Stimulated activated CD8-positive, alpha-beta memory T cell treated with anti-CD3 and anti-CD28 coated beads, Interleukin-15, amount 100 ng/mL, for 48 hours (primary cell): Measurements from ENCODE around the gene NIM1K.
"Not testable (repeated sequence)": the region's sequence is repeated elsewhere in the genome, so short reads cannot be mapped to it uniquely, and the experiment has no call there.

Experiments
- DNase-seq, 2 donors: peaks; one replicate each; pipeline ENCODE4 v3.0.0-alpha.2; 2020; ENCODE audit warnings: low read depth in 2 of 2

Gene NIM1K

GRCh38 chr5:43191740-43192557 lies at the start of gene NIM1K:
Gene NIM1K (plus strand): TSS chr5:43192225. CDS start chr5:43245776, 53,551 bp downstream.
- peak; percentile 33 to 43 for DNase-seq

DNA sequence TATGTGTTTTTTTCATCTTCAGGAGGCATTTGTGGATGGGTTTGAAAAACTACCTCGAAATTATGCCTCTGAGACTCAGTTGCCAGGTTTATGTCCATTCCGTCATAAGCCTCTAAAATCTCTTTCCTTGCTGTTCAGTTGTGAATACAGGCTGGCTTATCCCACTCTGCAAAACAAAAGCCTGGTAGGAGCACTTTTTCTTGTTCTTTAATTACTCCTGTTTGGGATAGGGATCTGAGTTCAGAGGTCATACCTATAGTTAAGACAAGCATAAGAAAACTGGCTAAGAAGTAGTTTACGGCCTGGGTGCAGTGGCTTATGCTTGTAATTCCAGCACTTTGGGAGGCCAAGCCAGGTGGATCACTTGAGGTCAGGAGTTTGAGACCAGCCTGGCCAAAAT lies 47.0 kb upstream of the NIM1K start:
- no peak for DNase-seq

- DNase-seq: no peak
Observed at GRCh38 chr5:43146958-43147357, 45.1 kb upstream of the NIM1K start.

- no peak for DNase-seq
Observed at GRCh38 chr5:43148417-43148816, 43.6 kb upstream of the NIM1K start.

DNA sequence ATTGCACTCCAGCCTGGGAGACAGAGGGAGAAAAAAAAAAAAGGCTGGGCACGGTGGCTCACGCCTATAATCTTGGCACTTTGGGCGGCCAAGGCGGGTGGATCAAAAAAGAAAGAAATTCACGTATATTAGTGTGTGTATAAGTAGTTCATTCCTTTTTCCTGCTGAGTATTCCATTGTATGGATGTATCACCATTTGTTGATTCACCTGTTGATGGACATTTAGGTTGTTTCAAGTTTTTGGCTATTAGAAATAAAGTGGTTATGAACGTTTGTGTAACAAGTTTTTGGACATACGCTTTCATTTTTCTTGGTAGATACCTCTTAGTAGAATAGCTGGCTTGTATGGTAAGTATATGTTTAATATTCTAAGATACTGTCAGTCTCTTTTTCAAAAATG lies 42.8 kb upstream of the NIM1K start:
- no peak for DNase-seq

- no peak for DNase-seq
Observed at GRCh38 chr5:43150075-43150474, 42.0 kb upstream of the NIM1K start.

DNA sequence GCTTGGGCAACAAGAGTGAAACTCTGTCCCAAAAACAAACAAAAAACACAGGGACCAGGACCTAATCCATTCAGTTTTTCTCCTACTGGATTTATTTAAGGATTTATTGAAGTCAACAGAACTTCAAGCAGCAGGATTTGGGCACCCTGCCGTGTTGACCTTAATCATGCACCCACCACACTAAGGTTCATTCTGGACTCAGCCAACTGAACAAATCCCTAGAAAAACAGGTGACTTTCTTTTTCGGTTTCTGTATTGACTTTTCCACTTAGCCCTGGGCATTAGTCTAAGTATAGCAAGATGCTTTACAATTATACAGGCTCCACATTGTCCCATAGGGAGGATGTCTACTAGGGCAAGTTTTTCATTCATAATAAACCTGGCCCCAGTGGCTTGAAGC lies 41.3 kb upstream of the NIM1K start:
- no peak for DNase-seq

DNA sequence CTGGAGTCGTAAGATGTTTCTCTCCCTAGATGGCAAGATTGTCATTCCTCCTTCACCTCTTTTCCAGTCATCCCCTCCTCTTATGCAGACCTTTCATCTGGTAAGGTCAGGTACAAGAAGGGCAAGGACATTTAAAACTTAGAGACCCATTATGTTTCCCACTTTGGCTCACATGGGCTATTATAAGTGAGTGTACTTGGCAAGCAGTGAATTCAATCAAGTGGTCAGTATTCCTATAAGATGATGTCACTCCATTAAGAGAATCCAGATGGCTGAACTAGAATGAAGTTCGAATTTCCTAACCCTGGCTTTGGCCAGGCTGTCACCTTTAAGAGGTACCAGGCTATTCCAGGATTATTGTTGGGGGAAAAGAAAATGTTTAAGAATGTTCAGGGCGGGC lies 39.1 kb upstream of the NIM1K start:
- DNase-seq: no peak

GRCh38 chr5:43154469-43154868 lies 37.6 kb upstream of the NIM1K start:
- DNase-seq: no peak

- no peak for DNase-seq
Observed at GRCh38 chr5:43155394-43156096, 36.5 kb upstream of the NIM1K start.

DNA sequence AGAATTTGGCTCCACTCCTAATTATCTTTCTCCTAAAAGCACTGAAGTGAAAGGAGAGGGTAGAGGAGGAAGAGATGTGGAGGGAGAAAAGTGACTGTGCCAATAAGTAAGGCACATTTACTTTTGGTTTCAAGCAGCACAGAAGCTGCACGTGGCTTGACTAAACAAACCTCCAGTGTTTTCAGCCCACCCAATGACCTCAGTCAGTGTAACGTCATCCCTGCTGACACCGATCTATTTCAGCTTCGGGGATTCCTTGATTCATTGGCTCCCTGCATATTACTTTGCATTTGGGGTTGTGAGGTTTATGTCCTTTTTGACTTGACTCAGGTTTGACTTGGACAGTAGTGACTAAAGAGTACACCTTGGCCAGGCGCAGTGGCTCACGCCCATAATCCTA lies 35.6 kb upstream of the NIM1K start:
- DNase-seq: no peak

- no peak for DNase-seq
Observed at GRCh38 chr5:43157068-43157467, 35.0 kb upstream of the NIM1K start.

- DNase-seq: no peak
Observed at GRCh38 chr5:43161244-43161643, 30.8 kb upstream of the NIM1K start.

DNA sequence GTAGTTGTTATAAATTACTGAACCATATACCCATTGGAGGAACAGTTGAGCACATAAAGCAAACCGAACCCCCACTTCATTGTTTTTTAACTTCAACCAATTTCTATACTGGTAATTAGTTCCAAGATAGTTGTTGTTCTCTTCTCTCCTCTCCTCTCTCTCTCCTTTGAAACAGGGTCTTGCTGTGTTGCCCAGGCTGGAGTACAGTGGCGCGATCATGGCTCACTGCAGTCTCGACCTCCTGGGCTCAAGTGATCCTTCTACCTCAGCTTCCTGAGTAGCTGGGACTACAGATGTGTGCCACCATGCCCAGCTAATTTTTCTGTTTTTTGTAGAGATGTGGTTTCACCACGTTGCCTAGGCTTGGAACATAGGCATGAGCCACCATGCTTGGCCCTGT lies 27.2 kb upstream of the NIM1K start:
- not testable (repeated sequence) for DNase-seq

- DNase-seq: no peak
Observed at GRCh38 chr5:43165323-43165722, 26.7 kb upstream of the NIM1K start.

DNA sequence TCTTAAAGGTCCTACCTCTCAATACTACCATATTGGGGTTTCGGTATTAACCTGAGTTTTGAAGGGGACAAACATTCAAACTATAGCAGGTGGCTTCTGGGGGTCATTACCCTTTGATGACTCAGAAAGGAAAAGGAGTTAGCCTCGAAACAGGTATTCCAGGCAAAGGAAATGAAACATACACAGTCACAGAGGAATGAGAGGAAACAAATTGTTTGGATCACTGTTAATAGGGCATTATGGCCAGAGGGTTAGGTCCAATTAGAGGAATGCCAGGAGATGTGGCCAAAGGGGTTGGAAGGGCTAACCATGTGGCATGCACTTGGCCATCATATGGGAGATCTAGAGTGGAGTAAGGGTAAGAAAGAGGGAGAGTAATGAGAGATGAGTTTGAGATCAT lies 23.9 kb upstream of the NIM1K start:
- no peak for DNase-seq

- DNase-seq: no peak
Observed at GRCh38 chr5:43171451-43171850, 20.6 kb upstream of the NIM1K start.

DNA sequence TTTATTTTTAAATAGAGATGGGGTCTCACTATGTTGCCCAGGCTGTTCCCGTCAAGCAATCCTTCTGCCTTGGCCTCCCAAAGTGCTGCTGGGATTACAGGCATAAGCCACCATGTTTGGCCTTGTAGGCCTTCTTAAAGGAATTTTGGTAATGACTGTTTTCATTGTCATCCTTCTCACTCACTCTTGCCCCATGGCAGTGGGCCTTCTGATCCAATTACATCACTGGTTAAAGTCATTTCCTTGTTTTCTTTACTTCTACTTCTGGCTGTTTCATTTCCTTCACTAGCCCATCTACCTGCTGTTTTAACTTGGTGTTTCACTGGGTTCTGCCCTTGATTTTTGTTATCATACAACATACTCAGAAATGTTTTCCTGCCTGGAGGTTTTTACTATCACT lies 20.1 kb upstream of the NIM1K start:
- DNase-seq: no peak

- DNase-seq: no peak
Observed at GRCh38 chr5:43172779-43173178, 19.2 kb upstream of the NIM1K start.

DNA sequence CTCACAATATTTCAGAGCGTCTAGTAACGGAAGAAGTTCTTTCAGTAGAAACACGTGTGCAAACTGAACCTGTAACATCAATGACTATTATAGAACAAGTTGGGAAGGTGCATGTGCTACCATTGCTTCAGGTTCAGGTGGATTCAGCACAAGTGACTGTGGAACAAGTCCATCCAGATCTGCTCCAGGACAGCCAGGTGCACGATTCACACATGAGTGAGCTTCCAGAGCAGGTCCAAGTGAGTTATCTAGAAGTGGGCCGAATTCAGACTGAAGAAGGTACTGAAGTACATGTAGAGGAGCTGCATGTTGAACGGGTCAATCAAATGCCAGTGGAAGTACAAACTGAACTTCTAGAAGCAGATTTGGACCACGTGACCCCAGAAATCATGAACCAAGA lies 17.4 kb upstream of the NIM1K start:
- no peak for DNase-seq

- DNase-seq: no peak
Observed at GRCh38 chr5:43179836-43180235, 12.2 kb upstream of the NIM1K start.

- no peak for DNase-seq
Observed at GRCh38 chr5:43182421-43182820, 9.6 kb upstream of the NIM1K start.

GRCh38 chr5:43183101-43183500 lies 8.9 kb upstream of the NIM1K start:
- DNase-seq: not testable (repeated sequence)
